GM12878 (cell line): ENCODE results near the gene RAC2. TPM values are rescaled to one million over a fixed set of nuclear protein-coding genes. Genes with fewer than 3 reads are reported as not detected.

Experiments used
- ATAC-seq: fragments of 200-7000 bp; cut with Tn5 transposase; 3 replicates; pipeline ENCODE4 v1.9.1; 2020; ENCODE audit warnings: mild to moderate bottlenecking, moderate library complexity
- BruUV-seq: library from RNA; stranded (reverse); fragments of 400-500 nt; replicated peaks from 2 replicates; lab custom pipeline; 2021; lab: Mats Ljungman, UMichigan
- CTCF ChIA-PET: fragments of 300-600 bp; sonication (Branson Sonifier 250); formaldehyde crosslinking; extraction: SDS; loops from one replicate; lab custom pipeline; 2021; ENCODE audit warnings: inconsistent platforms; lab: Yijun Ruan, JAX
- POLR2A ChIA-PET: fragments of 350-600 bp; formaldehyde crosslinking; extraction: SDS; loops from one replicate; lab custom pipeline; 2021; ENCODE audit warnings: inconsistent platforms; lab: Charles Lee
- RAD21 ChIA-PET: fragments of 300-600 bp; sonication (Branson Sonifier 250); formaldehyde crosslinking; loops from one replicate; lab custom pipeline; 2023; ENCODE audit warnings: antibody characterized with exemption; ENCODE audit not compliant: unreplicated experiment; lab: Charles Lee
- SMC1A ChIA-PET: fragments of 300-600 bp; sonication (Branson Sonifier 250); formaldehyde crosslinking; loops from one replicate; lab custom pipeline; 2023; ENCODE audit not compliant: unreplicated experiment, uncharacterized antibody; lab: Charles Lee
- DNase-seq: peaks from one replicate; pipeline ENCODE4 v3.0.0-alpha.2; 2011; ENCODE audit warnings: low read depth, low spot score
- FAIRE-seq: peaks from 3 replicates; lab custom pipeline; 2011; peaks lifted over from hg19 to GRCh38; lab: Jason Lieb, UNC
- H2AFZ ChIP-seq: 2 replicates; pipeline ENCODE4 v1.6.0; 2011; ENCODE audit warnings: low read depth, low read length, control low read depth; ENCODE audit not compliant: control insufficient read depth
- H3K27ac ChIP-seq: 2 replicates; pipeline ENCODE4 v1.5.1; 2011; ENCODE audit warnings: control low read depth; ENCODE audit not compliant: control insufficient read depth, insufficient read depth
- H3K27me3 ChIP-seq, 2 experiments: replicated peaks in 1 of 2; 2 replicates each; pipeline versions ENCODE4 v1.6.0 to v1.6.1; 2011; ENCODE audit warnings: low read length in 1 of 2; ENCODE audit not compliant: control insufficient read depth in 2 of 2, insufficient read depth in 2 of 2
- H3K36me3 ChIP-seq, 2 experiments: 2 replicates each; pipeline ENCODE4 v1.5.1; 2011; ENCODE audit warnings: low read length in 1 of 2; ENCODE audit not compliant: control insufficient read depth in 2 of 2, insufficient read depth in 2 of 2
- H3K4me1 ChIP-seq: 2 replicates; pipeline ENCODE4 v1.6.1; 2011; ENCODE audit warnings: mild to moderate bottlenecking, low read length, moderate library complexity, mixed read lengths; ENCODE audit not compliant: control insufficient read depth, insufficient read depth
- H3K4me2 ChIP-seq: 2 replicates; pipeline ENCODE4 v1.6.0; 2011; ENCODE audit warnings: control low read depth; ENCODE audit not compliant: control insufficient read depth, insufficient read depth
- H3K4me3 ChIP-seq: fragments of 200-600 bp; sonication (generic); 2 replicates; pipeline ENCODE4 v1.5.1; 2016
- H3K79me2 ChIP-seq: 2 replicates; pipeline ENCODE4 v1.6.0; 2011; ENCODE audit warnings: low read length; ENCODE audit not compliant: control insufficient read depth, insufficient read depth
- H3K9ac ChIP-seq: 2 replicates; pipeline ENCODE4 v1.8.0; 2011; ENCODE audit warnings: low read length, control low read depth, mixed read lengths; ENCODE audit not compliant: control insufficient read depth, insufficient read depth
- H3K9me3 ChIP-seq: replicated peaks from 3 replicates; pipeline ENCODE4 v1.5.1; 2011; ENCODE audit warnings: mild to moderate bottlenecking, low read length; ENCODE audit not compliant: control insufficient read depth, insufficient read depth
- H4K20me1 ChIP-seq: 2 replicates; pipeline ENCODE4 v1.6.0; 2011; ENCODE audit not compliant: control insufficient read depth, insufficient read depth
- CTCF ChIP-seq, 3 experiments: IDR thresholded peaks in 2 of 3; conservative IDR thresholded peaks in 1 of 3; 2 replicates each; pipeline ENCODE4 v1.5.1; 2011; ENCODE audit warnings: low read depth in 3 of 3, low read length in 3 of 3, mild to moderate bottlenecking in 3 of 3, control low read depth in 2 of 3, moderate library complexity in 2 of 3, inconsistent platforms in 1 of 3, mixed read lengths in 1 of 3; ENCODE audit not compliant: control insufficient read depth in 2 of 3, insufficient read depth in 1 of 3; ENCODE audit errors: extremely low read depth in 1 of 3
- EED ChIP-seq: sonication (generic); IDR thresholded peaks from 2 replicates; pipeline ENCODE4 v1.6.1; 2016; ENCODE audit warnings: antibody characterized with exemption, low read depth
- EP300 ChIP-seq, 2 experiments: fragments of 150-350 bp in 1 of 2; IDR thresholded peaks; 2 replicates each; pipeline ENCODE4 v1.6.1; 2011 to 2012; ENCODE audit warnings: low read depth in 2 of 2, low read length in 2 of 2, borderline replicate concordance in 1 of 2, improper control_type of control experiment in 1 of 2, inconsistent platforms in 1 of 2; ENCODE audit not compliant: control insufficient read depth in 1 of 2
- IKZF1 ChIP-seq: fragments of 450-650 bp; conservative IDR thresholded peaks from 2 replicates; pipeline ENCODE4 v1.6.1; 2017; ENCODE audit warnings: antibody characterized with exemption, mild to moderate bottlenecking
- IKZF2 ChIP-seq, 2 experiments: fragments of 450-650 bp; IDR thresholded peaks; 2 replicates each; pipeline ENCODE4 v1.6.1; 2017; ENCODE audit warnings: mild to moderate bottlenecking in 2 of 2, moderate library complexity in 2 of 2
- MEF2B ChIP-seq: fragments of 450-650 bp; IDR thresholded peaks from 2 replicates; pipeline ENCODE4 v1.6.1; 2018; ENCODE audit warnings: mild to moderate bottlenecking, moderate library complexity; ENCODE audit not compliant: partially characterized antibody, poor library complexity, severe bottlenecking
- NR2F1 ChIP-seq: fragments of 450-650 bp; conservative IDR thresholded peaks from 2 replicates; pipeline ENCODE4 v1.6.1; 2017; ENCODE audit warnings: mild to moderate bottlenecking
- RELA ChIP-seq: fragments of 450-650 bp; IDR thresholded peaks from 2 replicates; pipeline ENCODE4 v1.8.0; 2014; ENCODE audit warnings: borderline replicate concordance; ENCODE audit not compliant: partially characterized antibody
- RELB ChIP-seq: fragments of 450-650 bp; IDR thresholded peaks from 2 replicates; pipeline ENCODE4 v1.6.1; 2017; ENCODE audit warnings: low read depth, mild to moderate bottlenecking, moderate library complexity
- RUNX3 ChIP-seq: IDR thresholded peaks from 2 replicates; pipeline ENCODE4 v1.6.1; 2012; ENCODE audit warnings: low read length, inconsistent platforms
- SRF ChIP-seq, 2 experiments: IDR thresholded peaks; 2 replicates each; pipeline ENCODE4 v1.6.1; 2011; ENCODE audit warnings: low read depth in 2 of 2, low read length in 2 of 2, mild to moderate bottlenecking in 1 of 2, moderate library complexity in 1 of 2
- WGBS: methylation state at CpG from one replicate; pipeline ENCODE4 v1.1.6; 2016; ENCODE audit warnings: low lambda C conversion rate; ENCODE audit not compliant: insufficient replicate concordance, insufficient coverage; ENCODE audit errors: missing lambda C conversion rate; 5-methylcytosine and 5-hydroxymethylcytosine counted together
- in situ Hi-C: fragments of 300-500 bp; cut with MboI; formaldehyde crosslinking; loops from 9 replicates; pipeline ENCODE4 v1.14.3; 2018; ENCODE audit warnings: mixed read lengths
- intact Hi-C: fragments of 100-400 bp; cut with micrococcal nuclease; formaldehyde crosslinking; loops from one replicate; pipeline ENCODE4 v1.14.2; 2022; ENCODE audit not compliant: unreplicated experiment
- polyA plus RNA-seq, 11 experiments: library from polyadenylated mRNA; depleted of rRNA in 4 of 11; unstranded in 6 of 11; stranded (reverse) in 5 of 11; fragments of >200 nt; fragmentation: Nextera tagmentation in 4 of 11; fragmentation: Illumina TruSeq in 1 of 11; extraction: Ambion mirVana in 4 of 11; extraction: Trizol in 1 of 11; gene quantifications; 1 replicate in 1 of 11; 2 replicates in 10 of 11; pipeline versions ENCODE4 v1.2.1 to v1.2.3, GENCODE V29; 2011 to 2016; ENCODE audit warnings: inconsistent platforms in 2 of 11, missing spikeins in 2 of 11, low read depth in 1 of 11
- total RNA-seq, 4 experiments: library from RNA; depleted of rRNA in 3 of 4; stranded (reverse); fragments of >200 nt in 3 of 4; fragmentation: Illumina TruSeq in 1 of 4; extraction: Trizol in 1 of 4; gene quantifications; 2 replicates each; pipeline versions ENCODE4 v1.2.1 to v1.2.3, GENCODE V29; 2013 to 2021
- TF ChIP-seq, protein P1 (sequence below): fragments of 450-650 bp; formaldehyde crosslinking; IDR thresholded peaks from 2 replicates; pipeline ENCODE4 v1.4.0; 2020; ENCODE audit warnings: mild to moderate bottlenecking, moderate library complexity

The RAC2 gene
- total and polyA plus RNA-seq, 10 of the 15 experiments (the other 5 are each of a cell fraction or from before 2014, with no cell fraction given), result 102 to 386 (median 304) TPM

DNA sequence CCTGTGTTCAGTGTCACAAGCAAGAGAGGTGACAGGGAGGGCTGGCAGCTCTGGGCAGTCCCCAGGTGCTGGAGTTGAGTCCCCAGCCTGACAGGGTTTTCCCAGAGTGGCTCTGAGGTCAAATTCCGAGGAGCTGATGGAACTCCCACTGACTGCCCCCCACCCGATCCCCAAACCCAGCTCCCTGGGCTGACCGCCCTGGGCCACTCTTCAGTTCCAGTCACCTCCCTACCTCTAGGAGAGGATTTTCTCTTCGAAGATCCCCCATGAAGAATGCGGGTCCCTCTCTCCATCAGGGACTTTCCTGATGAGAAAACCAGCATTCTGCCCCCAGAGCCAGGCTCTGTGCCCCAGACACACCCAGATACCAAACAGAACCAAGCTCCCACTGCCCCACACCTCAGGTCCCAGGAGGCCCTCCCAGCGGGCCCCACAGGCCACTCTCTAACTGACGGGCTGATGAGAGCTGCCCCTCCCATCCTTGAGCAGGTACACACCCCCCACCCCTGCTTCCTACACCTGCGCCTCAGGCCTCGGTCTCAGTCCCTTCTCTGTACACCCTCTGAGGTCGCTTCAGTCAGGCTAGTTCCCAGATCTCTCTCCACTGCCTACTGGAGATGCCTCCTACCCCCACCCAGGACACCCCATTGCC is 12.1 kb upstream of the RAC2 start:
- ChIA-PET SMC1A (interaction anchor here (0.9 to 5.6 kb wide), 9 partner anchors 11 to 56 kb away, joined by 3 to 58 read pairs (median 5); partner anchors contain the start of gene RAC2), CTCF (interaction anchor here (0.8 to 2.5 kb wide), 12 partner anchors 11 to 202 kb away, joined by 3 to 37 read pairs (median 4); partner anchors contain the start of gene RAC2), POLR2A (interaction anchor here (0.8 to 4.3 kb wide), 11 partner anchors 9 to 337 kb away, joined by 3 to 36 read pairs (median 4); partner anchors contain the start of gene RAC2), RAD21 (interaction anchor here (0.7 to 6.6 kb wide), 15 partner anchors 9 to 216 kb away, joined by 3 to 84 read pairs (median 3); partner anchors contain the start of gene RAC2)
- Histone ChIP-seq H3K36me3 (no peaks in the 10 kb centered on the region), H3K79me2 (no peaks in the 10 kb centered on the region), H3K9me3 (no peaks in the 10 kb centered on the region), H2AFZ (peak overlapping the region; percentile 5), H3K27me3 (no peaks in the 10 kb centered on the region), H3K4me3 (no peak overlapping the region), H3K4me1 (peaks cover 8% of the 10 kb centered on the region; the same call in 1 of the 2 replicates), H3K4me2 (no peak overlapping the region), H4K20me1 (no peaks in the 10 kb centered on the region), H3K27ac (no peak overlapping the region), H3K9ac (no peak overlapping the region)
- intact Hi-C loops, result loop anchor here (2.0 kb wide), 1 partner anchor 57 kb away; no protein-coding TSS in a partner anchor
- peak; percentile 78 for ATAC-seq
- no TSS peak for BruUV-seq
- FAIRE-seq, result no peak
- 14% methylated on average over 10 of the region's 10 CpGs for WGBS
- in situ Hi-C loops, result no loop called here
- no peak for DNase-seq
- TF ChIP-seq SRF (IDR thresholded peaks at IDR 0.05; ENCODE audit: low read depth in 2 of 2, low read length in 2 of 2), result no peak
- TF ChIP-seq MEF2B, result peak; percentile 94
- peak in 1 of 2 experiments; percentile 54; a peak in 1 of 4 replicates for TF ChIP-seq IKZF2 (IDR thresholded peaks at IDR 0.05)
- TF ChIP-seq, protein P1, sequence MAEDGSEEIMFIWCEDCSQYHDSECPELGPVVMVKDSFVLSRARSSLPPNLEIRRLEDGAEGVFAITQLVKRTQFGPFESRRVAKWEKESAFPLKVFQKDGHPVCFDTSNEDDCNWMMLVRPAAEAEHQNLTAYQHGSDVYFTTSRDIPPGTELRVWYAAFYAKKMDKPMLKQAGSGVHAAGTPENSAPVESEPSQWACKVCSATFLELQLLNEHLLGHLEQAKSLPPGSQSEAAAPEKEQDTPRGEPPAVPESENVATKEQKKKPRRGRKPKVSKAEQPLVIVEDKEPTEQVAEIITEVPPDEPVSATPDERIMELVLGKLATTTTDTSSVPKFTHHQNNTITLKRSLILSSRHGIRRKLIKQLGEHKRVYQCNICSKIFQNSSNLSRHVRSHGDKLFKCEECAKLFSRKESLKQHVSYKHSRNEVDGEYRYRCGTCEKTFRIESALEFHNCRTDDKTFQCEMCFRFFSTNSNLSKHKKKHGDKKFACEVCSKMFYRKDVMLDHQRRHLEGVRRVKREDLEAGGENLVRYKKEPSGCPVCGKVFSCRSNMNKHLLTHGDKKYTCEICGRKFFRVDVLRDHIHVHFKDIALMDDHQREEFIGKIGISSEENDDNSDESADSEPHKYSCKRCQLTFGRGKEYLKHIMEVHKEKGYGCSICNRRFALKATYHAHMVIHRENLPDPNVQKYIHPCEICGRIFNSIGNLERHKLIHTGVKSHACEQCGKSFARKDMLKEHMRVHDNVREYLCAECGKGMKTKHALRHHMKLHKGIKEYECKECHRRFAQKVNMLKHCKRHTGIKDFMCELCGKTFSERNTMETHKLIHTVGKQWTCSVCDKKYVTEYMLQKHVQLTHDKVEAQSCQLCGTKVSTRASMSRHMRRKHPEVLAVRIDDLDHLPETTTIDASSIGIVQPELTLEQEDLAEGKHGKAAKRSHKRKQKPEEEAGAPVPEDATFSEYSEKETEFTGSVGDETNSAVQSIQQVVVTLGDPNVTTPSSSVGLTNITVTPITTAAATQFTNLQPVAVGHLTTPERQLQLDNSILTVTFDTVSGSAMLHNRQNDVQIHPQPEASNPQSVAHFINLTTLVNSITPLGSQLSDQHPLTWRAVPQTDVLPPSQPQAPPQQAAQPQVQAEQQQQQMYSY (CRISPR knock-in tag), result no peak
- no peak for TF ChIP-seq CTCF (IDR thresholded peaks at IDR 0.05 in 2 of 3, conservative IDR thresholded peaks at IDR 0.05 in 1 of 3; ENCODE audit: control insufficient read depth in 2 of 3, extremely low read depth in 1 of 3, insufficient read depth in 1 of 3, low read depth in 3 of 3, low read length in 3 of 3)
- peak; percentile 85 for TF ChIP-seq IKZF1
- TF ChIP-seq NR2F1, result 0 out of 2 replicates have a peak, but pooled peaks have one; percentile 57
- 0 out of 2 replicates have a peak, but pooled peaks have one; percentile 40 for TF ChIP-seq EED
- TF ChIP-seq RUNX3, result peak; percentile 14; the same call in 1 of the 2 replicates
- TF ChIP-seq RELB, result 0 out of 2 replicates have a peak, but pooled peaks have one; percentile 42
- TF ChIP-seq EP300 (IDR thresholded peaks at IDR 0.05; ENCODE audit: borderline replicate concordance in 1 of 2, control insufficient read depth in 1 of 2, low read depth in 2 of 2, low read length in 2 of 2), result no peak
- TF ChIP-seq RELA, result peak; percentile 27
- TF ChIP-seq, all 136 proteins: peak for 8
